LNCaP clone FGC (cell line): ENCODE data around the gene MACROD2.
A peak's percentile ranks its signal among the peaks of the same experiment; 100 is the strongest.

Experiments
- DNase-seq: peaks from one replicate; pipeline ENCODE4 v3.0.0-alpha.2; 2011; ENCODE audit warnings: low read depth
- H3K4me3 ChIP-seq: 2 replicates; pipeline ENCODE4 v1.5.1; 2011; ENCODE audit warnings: mild to moderate bottlenecking, low read depth, low read length, control low read depth
- TF ChIP-seq, protein P1 (sequence below): IDR thresholded peaks from 2 replicates; pipeline ENCODE4 v1.5.1; 2012; ENCODE audit warnings: mild to moderate bottlenecking; ENCODE audit not compliant: control insufficient read depth, insufficient read depth; ENCODE audit errors: extremely low read depth

Gene MACROD2

DNA sequence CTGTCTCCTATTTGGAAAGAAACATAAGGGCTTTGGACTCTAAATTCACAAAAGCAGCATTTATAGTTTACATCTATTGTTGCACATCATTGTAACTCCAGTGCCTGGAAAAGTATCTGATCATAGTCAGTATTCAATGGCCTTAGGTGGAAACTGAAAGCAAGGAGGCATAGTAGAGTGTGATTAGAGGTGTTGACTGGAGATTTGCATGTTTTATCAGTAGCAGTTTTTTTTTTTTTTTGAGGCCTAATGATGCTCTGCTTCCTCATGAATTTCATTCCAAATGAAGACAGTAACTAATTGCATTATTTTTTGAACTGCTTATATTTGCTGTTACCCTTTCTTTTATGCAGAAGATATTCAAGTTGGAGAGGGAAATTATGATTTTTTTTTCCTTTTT lies 555.3 kb downstream of the MACROD2 start:
- TF ChIP-seq, protein P1, sequence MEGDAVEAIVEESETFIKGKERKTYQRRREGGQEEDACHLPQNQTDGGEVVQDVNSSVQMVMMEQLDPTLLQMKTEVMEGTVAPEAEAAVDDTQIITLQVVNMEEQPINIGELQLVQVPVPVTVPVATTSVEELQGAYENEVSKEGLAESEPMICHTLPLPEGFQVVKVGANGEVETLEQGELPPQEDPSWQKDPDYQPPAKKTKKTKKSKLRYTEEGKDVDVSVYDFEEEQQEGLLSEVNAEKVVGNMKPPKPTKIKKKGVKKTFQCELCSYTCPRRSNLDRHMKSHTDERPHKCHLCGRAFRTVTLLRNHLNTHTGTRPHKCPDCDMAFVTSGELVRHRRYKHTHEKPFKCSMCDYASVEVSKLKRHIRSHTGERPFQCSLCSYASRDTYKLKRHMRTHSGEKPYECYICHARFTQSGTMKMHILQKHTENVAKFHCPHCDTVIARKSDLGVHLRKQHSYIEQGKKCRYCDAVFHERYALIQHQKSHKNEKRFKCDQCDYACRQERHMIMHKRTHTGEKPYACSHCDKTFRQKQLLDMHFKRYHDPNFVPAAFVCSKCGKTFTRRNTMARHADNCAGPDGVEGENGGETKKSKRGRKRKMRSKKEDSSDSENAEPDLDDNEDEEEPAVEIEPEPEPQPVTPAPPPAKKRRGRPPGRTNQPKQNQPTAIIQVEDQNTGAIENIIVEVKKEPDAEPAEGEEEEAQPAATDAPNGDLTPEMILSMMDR, result no peak
- H3K4me3 ChIP-seq, result no peak overlapping the region

DNA sequence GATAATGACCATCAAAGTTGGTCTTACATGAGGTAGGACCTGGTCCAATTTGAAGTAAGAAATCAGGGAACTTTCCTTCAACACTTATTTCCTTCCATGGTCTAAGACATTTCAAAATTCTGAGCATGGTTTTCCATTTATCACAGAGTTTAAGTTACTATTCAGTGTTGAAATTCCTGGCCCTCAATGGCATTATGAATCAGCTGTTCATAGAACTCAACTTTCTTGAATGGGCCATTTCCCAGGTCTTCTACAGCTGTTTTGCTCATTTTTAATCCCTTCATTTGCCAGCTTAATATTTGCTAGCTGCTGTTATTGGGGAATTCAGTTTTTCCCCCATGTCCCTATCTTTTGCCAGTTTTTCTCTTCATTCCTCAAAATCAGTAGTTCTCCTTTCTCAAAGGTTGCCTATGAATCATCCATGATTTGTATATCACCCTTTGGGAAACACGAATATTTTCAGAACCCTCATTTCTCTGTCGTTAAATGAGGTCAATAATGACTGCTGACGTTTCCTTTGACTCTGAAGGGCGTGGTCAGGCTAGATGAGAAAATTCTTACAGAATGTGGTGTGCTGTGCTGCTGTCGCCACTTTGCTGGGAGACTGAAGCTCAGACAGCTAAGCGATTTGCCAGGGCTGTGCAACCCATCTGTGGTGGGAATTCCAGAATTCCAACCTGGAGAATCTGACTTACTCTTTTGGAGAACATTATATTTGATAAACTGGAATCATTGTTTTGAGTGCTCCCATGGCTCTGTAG lies 558.6 kb downstream of the MACROD2 start:
- TF ChIP-seq, protein P1, result no peak
- DNase-seq, result no peak
- H3K4me3 ChIP-seq, result no peak overlapping the region

More for the DNA sequence above, 555.3 kb downstream of the MACROD2 start:
- no peak for DNase-seq

DNA sequence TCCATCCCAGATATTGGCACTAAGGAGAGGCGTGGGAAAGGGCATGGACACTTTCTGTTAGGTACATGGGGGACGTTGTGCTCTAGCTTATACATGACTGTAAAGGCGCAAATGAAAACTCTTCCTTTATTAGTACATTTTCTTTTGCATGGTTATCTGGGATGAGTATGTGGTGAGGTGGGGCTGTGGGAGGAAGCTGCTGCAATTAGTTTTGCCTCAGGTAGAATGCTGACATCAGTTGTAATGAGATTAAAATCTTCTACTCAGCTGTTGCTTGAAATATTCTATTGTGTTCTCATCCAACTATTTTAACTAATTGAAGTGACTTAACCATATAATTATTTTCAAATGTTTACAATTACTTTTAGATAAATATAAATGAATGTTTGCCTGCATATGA lies 560.4 kb downstream of the MACROD2 start:
- DNase-seq, result no peak
- no peak overlapping the region for H3K4me3 ChIP-seq
- TF ChIP-seq, protein P1, result no peak

DNA sequence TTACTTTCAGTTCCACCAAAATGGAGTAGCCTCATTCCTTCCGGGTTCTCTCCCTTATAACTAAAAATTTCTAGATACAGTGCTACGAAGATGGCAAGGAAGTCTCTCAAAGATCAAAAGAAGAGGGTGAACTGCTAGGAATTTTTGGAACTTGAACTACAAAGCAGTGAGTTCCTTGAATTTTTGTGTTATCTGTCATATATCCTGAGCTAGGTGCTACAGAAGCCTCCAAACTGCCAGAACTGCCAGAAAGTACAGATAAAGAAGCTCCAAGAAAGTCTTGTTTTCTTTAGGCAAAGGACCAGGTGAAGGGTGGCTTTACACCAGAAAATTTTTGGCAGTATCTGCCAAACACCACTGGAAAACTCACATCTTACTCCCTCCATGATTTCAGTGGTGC lies 560.9 kb downstream of the MACROD2 start:
- no peak for DNase-seq
- no peak overlapping the region for H3K4me3 ChIP-seq
- TF ChIP-seq, protein P1, result no peak

DNA sequence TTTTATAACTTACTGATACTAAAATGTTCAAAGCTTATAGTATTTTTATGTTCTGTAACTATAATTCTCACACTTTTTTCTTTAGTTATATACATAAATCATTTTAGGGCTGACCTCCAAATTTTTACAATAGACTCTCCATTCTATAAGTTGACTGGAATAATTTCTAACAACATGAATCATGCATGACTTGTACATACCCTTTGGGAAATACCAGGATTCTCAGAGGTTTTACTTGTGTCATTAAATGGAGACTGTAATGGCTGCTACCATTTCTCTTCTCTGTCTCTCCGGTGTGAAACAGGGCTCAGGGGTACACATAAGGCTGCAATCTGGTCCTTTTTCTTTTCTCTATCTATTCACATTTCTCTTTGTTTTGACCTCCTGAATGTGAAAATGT lies 564.3 kb downstream of the MACROD2 start:
- TF ChIP-seq, protein P1, result no peak
- DNase-seq, result no peak
- no peak overlapping the region for H3K4me3 ChIP-seq

DNA sequence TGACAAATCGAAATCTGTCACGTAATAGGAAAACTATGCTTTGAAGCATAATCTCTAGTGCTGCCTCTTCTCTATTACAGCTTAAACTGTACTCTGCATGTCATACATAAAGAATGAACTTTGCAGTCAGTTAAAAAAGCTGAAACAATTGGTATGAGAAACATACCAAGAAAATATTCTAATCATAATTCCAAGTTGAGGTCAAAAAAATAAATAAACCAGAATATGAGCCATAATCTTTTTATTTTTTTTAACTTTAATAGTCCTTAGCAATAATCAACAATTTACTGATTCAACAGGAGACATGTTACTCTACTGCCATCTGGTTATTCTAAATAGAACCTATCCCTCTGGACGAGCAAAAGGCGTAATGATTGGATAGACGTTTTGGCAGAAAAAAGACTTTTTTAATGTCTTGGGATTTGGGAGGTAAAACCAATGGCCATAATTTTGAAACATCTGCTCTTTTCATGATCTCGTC lies 566.5 kb downstream of the MACROD2 start:
- DNase-seq, result no peak
- TF ChIP-seq, protein P1, result peak; percentile 33

DNA sequence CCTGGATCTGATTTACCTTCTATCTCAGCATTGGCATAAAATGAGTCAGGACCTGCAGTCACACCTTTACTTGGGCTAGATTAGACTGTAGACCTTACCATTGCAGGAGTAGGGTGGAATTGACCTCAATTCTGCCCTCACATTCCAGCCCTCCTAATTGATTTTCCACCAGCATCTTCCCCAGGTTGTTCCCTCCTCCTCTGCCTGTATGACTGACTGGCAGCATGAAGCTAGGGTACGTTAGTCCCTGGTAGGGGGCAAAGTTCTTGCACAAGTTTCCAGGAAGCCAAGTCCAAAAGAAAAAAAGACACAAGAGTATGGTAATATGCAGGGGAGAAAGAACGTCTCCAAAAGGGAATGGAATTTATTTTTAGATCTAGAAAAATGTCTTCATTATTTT lies 567.7 kb downstream of the MACROD2 start:
- no peak for DNase-seq
- TF ChIP-seq, protein P1, result no peak
- H3K4me3 ChIP-seq, result no peak overlapping the region

More for the DNA sequence above, 566.5 kb downstream of the MACROD2 start:
- no peak overlapping the region for H3K4me3 ChIP-seq
